Adrenal gland (tissue), 12 donors: ENCODE results near the gene PCSK6. TPM values are rescaled to one million over a fixed set of nuclear protein-coding genes. Genes with fewer than 3 reads are reported as not detected.

Experiments
- DNase-seq, 7 donors: peaks; one replicate each; pipeline ENCODE4 v3.0.0-alpha.2; 2019 to 2020
- H3K27ac ChIP-seq, 5 donors: fragments of 200-600 bp; sonication (generic) in 4 of 5; 1 replicate in 3 of 5; 2 replicates in 2 of 5; pipeline versions ENCODE4 v1.5.1 to v1.8.0; 2016 to 2020; ENCODE audit warnings: mild to moderate bottlenecking in 1 of 5
- H3K27me3 ChIP-seq: fragments of 200-600 bp; 2 replicates; pipeline ENCODE4 v1.8.0; 2021
- H3K36me3 ChIP-seq, 2 donors: fragments of 200-600 bp; replicated peaks in 1 of 2; 1 replicate in 1 of 2; 2 replicates in 1 of 2; pipeline versions ENCODE4 v1.5.1 to v1.8.0; 2018 to 2022
- H3K4me1 ChIP-seq, 2 donors: fragments of 200-600 bp; replicated peaks in 1 of 2; 1 replicate in 1 of 2; 2 replicates in 1 of 2; pipeline versions ENCODE4 v1.5.1 to v1.8.0; 2018 to 2021
- H3K4me3 ChIP-seq, 4 donors: fragments of 200-600 bp; sonication (generic) in 3 of 4; one replicate each; pipeline ENCODE4 v1.5.1; 2016 to 2018
- H3K9me3 ChIP-seq, 3 donors: fragments of 200-600 bp; sonication (generic) in 1 of 3; replicated peaks in 1 of 3; 1 replicate in 2 of 3; 2 replicates in 1 of 3; pipeline versions ENCODE4 v1.5.1 to v1.8.0; 2016 to 2021
- POLR2A ChIP-seq, 2 donors: fragments of 450-650 bp; IDR thresholded peaks; one replicate each; pipeline ENCODE4 v1.6.1; 2017; ENCODE audit warnings: antibody characterized with exemption in 2 of 2, mild to moderate bottlenecking in 2 of 2, moderate library complexity in 1 of 2
- WGBS, 4 donors: extraction: QIAGEN DNeasy Blood & Tissue Kit in 2 of 4; methylation state at CpG; one replicate each; pipeline versions ENCODE4 v1.1.5 to v1.1.7; 2013 to 2017; 5-methylcytosine and 5-hydroxymethylcytosine counted together
- intact Hi-C, 2 donors: fragments of 100-400 bp; cut with DNase I; formaldehyde crosslinking; loops; one replicate each; pipeline versions ENCODE4 v1.14.1 to v1.15.0; 2022 to 2023
- polyA plus RNA-seq, 3 donors: library from polyadenylated mRNA; stranded (reverse); fragments of 200-250 nt in 2 of 3; fragments of 350-450 nt in 1 of 3; fragmentation: Illumina TruSeq in 1 of 3; extraction: RNeasy Lipid Tissue Mini Kit (QIAGEN cat#74804) in 1 of 3; gene quantifications; one replicate each; pipeline ENCODE4 v1.2.3, GENCODE V29; 2013 to 2014
- total RNA-seq, 9 donors: library from RNA; depleted of rRNA in 4 of 9; stranded (reverse); fragments of >200 nt in 4 of 9; fragments of 120-200 nt in 1 of 9; fragmentation: NEBNext Ultra II Directional in 1 of 9; extraction: Animal tissue kit (Norgen Biotek cat#: 25700) in 1 of 9; gene quantifications; one replicate each; pipeline versions ENCODE4 v1.1.0 to v1.2.4, GENCODE V29; 2013 to 2023
- TF ChIP-seq, protein P1 (sequence below), 6 experiments: fragments of 450-650 bp in 4 of 6; fragments of 200-600 bp in 2 of 6; sonication (generic) in 1 of 6; IDR thresholded peaks; 1 replicate in 5 of 6; 2 replicates in 1 of 6; pipeline versions ENCODE4 v1.5.1 to v1.8.0; 2016 to 2021; ENCODE audit warnings: antibody characterized with exemption in 6 of 6, mild to moderate bottlenecking in 2 of 6, moderate library complexity in 1 of 6
- donor health status: healthy with polysubstance abuse.
- donor health status: Bipolar disorder and iron deficiency.
- donor health status: DM: yes; HTN: yes; CAD: no.
- donor health status: DM: no; HTN: no; CAD: no.
- donor health status: DM: no; HTN: no; CAD: no.
- donor health status: DM: yes; HTN: yes; CAD: no.

PCSK6 gene
- total and polyA plus RNA-seq, 12 donors, result 0.88 to 53.0 (median 5.6) TPM

DNA sequence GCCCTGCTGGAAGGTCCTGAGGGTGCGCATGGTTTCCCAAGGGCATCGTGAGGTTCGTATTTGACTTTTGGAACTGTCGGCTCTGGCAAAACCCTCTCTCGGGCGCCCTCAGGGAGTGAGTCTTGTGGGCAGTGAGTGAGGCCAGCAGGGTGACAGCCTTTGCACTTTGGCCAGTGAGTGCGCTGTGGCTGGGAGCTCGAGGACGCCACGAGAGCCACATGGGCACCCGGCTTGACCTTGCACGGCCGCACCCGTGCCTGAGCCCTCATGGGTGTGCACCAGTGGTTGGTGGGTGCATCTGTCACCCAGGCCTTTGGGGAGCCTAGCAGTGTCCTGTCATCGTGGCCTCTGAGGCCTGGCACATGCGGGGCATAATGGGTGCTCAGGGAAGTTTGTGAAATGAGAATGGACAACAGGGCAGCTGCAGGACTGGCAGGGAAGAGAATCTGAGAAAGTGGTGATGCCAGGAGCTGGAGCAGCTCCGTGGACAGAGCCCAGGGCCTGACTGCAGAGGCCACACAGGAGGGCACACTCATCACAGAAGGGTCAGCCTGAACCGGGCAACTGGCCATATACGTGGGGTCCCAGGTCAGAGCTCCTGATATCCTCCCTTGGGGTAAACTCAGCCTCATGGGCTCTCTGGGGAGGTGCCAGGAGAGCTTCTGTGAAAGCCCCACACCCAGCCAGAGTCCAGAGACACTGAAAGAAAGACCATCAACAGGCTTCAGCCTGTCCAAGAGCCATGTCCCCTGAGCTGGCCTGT, 164.1 kb downstream of the PCSK6 start:
- DNase-seq, result no peak
- intact Hi-C loops, result no loop called here
- TF ChIP-seq, protein P1, sequence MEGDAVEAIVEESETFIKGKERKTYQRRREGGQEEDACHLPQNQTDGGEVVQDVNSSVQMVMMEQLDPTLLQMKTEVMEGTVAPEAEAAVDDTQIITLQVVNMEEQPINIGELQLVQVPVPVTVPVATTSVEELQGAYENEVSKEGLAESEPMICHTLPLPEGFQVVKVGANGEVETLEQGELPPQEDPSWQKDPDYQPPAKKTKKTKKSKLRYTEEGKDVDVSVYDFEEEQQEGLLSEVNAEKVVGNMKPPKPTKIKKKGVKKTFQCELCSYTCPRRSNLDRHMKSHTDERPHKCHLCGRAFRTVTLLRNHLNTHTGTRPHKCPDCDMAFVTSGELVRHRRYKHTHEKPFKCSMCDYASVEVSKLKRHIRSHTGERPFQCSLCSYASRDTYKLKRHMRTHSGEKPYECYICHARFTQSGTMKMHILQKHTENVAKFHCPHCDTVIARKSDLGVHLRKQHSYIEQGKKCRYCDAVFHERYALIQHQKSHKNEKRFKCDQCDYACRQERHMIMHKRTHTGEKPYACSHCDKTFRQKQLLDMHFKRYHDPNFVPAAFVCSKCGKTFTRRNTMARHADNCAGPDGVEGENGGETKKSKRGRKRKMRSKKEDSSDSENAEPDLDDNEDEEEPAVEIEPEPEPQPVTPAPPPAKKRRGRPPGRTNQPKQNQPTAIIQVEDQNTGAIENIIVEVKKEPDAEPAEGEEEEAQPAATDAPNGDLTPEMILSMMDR (IDR thresholded peaks at IDR 0.05), result no peak
- TF ChIP-seq POLR2A (IDR thresholded peaks at IDR 0.05), result no peak
- H3K4me3 ChIP-seq, result no peak overlapping the region
- no peaks in the 10 kb centered on the region for H3K9me3 ChIP-seq
- H3K4me1 ChIP-seq, result no peaks in the 10 kb centered on the region
- no peaks in the 10 kb centered on the region for H3K27me3 ChIP-seq
- WGBS, 4 donors, result 85 to 95% (median 93%) methylated on average over 7 to 19 of the region's 19 CpGs
- no peak overlapping the region for H3K27ac ChIP-seq
- no peaks in the 10 kb centered on the region for H3K36me3 ChIP-seq

DNA sequence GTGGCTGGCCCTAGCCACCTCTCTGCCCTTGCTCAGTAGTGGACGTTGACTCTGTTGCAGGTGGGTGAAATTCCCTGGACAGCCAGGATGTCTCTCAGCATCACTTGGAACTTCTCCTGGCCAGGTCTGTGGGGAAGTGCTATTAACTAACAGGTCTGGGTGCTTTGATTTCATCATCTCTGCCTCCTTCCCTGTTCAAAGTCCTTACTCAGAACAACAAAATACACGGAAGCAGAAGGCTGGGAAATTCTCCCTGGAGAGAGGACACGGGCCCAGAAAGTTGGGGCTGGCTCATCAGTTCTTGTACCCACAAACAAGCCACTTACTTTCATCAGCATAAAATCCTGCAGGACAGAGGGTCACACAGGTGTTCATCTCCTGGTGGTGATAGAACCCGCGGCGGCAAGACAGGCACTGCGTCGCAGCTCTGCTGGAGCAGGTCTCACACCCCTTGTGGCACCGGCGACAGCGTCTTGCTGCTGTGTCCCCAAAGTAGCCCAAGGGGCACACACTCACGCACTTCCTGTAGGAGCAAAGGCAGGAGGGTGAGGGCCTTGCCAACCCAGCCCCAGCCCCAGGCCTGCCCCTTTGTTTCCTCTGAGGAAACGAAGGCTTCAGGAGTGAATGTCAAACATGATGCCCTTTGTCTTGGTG, 164.9 kb downstream of the PCSK6 start:
- DNase-seq, result no peak
- 85 to 94% (median 88%) methylated on average over 11 to 13 of the region's 13 CpGs for WGBS, 4 donors
- no peaks in the 10 kb centered on the region for H3K4me1 ChIP-seq
- H3K27me3 ChIP-seq, result no peaks in the 10 kb centered on the region
- no peak overlapping the region for H3K27ac ChIP-seq
- no peaks in the 10 kb centered on the region for H3K36me3 ChIP-seq
- intact Hi-C loops, result no loop called here
- no peaks in the 10 kb centered on the region for H3K9me3 ChIP-seq
- TF ChIP-seq, protein P1 (IDR thresholded peaks at IDR 0.05), result no peak
- no peak for TF ChIP-seq POLR2A (IDR thresholded peaks at IDR 0.05)
- no peak overlapping the region for H3K4me3 ChIP-seq

DNA sequence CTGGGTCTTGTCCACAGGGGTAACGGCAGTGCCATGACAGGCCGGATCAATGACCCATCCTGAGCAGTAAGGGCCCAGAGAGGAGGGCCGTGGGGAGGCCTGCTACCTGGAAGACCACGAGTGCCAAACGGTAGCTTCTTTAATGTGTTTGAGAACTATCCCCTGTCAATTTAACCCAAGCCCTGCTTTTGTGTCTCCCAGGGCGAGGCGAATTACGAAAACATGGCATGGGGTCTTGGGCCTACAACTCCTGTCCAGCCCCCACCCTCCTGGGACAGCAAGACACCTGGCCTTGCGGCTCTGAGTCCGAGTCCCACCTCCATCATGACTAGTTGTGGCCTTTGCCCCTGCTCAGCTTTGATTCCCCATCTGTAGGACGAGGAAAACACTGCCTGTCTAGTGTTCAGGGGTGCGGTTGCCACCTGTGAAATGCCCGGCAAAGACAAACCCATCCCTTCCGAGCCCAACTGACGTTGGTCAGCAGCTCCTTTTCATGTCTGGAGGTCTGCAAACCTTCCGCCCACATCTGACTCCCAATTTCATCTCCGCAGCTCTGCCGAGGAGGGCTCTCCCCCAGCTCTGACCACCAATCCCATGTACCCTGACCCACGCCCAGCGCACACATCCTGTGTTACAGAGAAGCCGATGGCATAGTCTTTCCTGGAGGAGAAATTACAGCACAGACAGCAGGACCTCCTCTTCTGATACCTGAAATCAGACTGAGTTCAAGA, 165.5 kb downstream of the PCSK6 start:
- 87 to 93% (median 91%) methylated on average over 21 of the region's 21 CpGs for WGBS, 4 donors
- Histone ChIP-seq H3K27me3 (no peaks in the 10 kb centered on the region), H3K4me3 (no peak overlapping the region), H3K9me3 (no peaks in the 10 kb centered on the region), H3K4me1 (no peaks in the 10 kb centered on the region), H3K36me3 (no peaks in the 10 kb centered on the region), H3K27ac (no peak overlapping the region)
- DNase-seq, result no peak
- intact Hi-C loops, result no loop called here
- TF ChIP-seq POLR2A (IDR thresholded peaks at IDR 0.05), result no peak
- TF ChIP-seq, protein P1 (IDR thresholded peaks at IDR 0.05), result no peak

DNA sequence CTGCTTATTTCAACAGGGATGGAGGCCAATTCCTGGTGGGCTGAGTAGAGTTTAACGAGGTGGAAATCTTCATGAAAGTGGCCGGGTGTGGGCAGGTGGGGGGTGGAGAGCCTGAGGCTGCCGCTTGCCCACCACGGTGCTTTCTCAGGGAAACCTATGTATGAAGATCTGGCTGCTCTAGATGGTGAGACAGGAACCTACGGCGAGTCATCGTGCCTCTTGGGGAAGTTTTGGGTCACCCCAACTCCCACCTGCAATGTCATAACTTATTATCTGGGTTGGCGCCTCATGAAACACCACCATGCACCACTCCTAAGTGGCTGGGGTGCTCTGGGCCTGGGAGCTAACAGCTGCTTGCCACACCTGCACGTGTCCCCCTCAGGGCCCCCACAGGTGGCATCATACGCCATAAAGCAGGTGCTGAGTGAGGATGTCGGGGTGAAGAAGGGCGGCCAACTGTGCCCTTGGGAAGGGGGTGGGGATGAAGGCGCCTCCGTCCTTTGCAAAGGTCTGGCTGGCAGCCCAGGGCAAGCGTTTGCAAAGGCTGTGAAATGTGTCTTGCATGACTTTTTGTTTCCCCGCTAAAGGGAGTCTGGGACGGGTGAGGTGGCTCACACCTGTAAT, 166.5 kb downstream of the PCSK6 start:
- no peak overlapping the region for H3K27ac ChIP-seq
- intact Hi-C loops, result no loop called here
- H3K27me3 ChIP-seq, result no peaks in the 10 kb centered on the region
- no peaks in the 10 kb centered on the region for H3K4me1 ChIP-seq
- no peak for DNase-seq
- no peaks in the 10 kb centered on the region for H3K9me3 ChIP-seq
- no peaks in the 10 kb centered on the region for H3K36me3 ChIP-seq
- H3K4me3 ChIP-seq, result no peak overlapping the region
- WGBS, 4 donors, result 84 to 93% (median 90%) methylated on average over 12 to 17 of the region's 17 CpGs
- TF ChIP-seq, protein P1 (IDR thresholded peaks at IDR 0.05), result no peak
- no peak for TF ChIP-seq POLR2A (IDR thresholded peaks at IDR 0.05)
